AG09309 (cell line): ENCODE measurements around the gene MTRR.
A peak's percentile ranks its signal among the peaks of the same experiment; 100 is the strongest.

Source experiments
- DNase-seq: peaks from one replicate; pipeline ENCODE4 v3.0.0-alpha.2; 2010; ENCODE audit warnings: low read depth
- H3K4me3 ChIP-seq: 2 replicates; pipeline ENCODE4 v1.5.1; 2011; ENCODE audit warnings: mild to moderate bottlenecking, low read depth, low read length, moderate library complexity; ENCODE audit not compliant: control insufficient read depth
- CTCF ChIP-seq: IDR thresholded peaks from 2 replicates; pipeline ENCODE4 v1.5.1; 2011; ENCODE audit warnings: mild to moderate bottlenecking, low read depth, low read length, inconsistent platforms; ENCODE audit not compliant: insufficient read depth, control insufficient read depth; ENCODE audit errors: missing control alignments

The MTRR gene

DNA sequence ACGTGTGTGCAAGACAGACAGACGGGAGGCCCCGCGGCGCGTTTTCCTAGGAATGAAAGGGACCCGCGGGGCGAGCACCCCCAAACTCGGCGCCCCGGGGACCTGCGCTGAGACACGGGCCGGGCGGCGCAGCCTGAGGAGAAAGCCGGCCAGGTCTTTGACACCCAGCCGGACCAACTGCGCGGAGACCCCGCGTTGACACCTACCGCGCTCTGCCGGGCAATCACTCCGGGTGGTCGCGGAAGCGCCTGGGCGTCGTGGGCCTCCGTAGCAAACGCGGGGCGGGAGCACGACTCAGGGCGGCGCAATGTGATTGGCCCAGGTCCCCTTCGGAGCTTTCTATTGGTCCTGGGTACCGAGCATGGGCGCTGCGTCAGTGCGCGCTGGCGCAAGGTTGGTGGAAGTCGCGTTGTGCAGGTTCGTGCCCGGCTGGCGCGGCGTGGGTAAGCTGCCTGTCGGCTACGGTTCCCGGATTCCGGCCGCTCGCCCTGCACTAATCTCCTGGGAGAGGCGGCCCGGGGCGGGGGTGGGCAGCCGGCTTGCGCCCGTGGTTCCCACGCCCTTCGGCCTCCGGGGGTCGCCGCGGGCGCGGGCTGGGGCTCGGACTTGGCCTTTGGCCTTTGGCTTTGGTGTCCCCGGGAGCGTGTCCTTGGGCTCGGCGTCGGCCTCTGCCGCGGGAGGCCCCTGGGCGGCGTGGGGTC, at the start of gene MTRR, which contains the start of gene FASTKD3:
Gene MTRR, plus strand, starts transcription at position 376 of the 701 bp plus-strand sequence. CDS start 1,647 bp downstream, outside the sequence.
Gene FASTKD3, minus strand, starts transcription at position 259 of the 701 bp plus-strand sequence. CDS start 948 bp downstream, outside the sequence.
- no peak for TF ChIP-seq CTCF
- peak; percentile 64 for DNase-seq

DNA sequence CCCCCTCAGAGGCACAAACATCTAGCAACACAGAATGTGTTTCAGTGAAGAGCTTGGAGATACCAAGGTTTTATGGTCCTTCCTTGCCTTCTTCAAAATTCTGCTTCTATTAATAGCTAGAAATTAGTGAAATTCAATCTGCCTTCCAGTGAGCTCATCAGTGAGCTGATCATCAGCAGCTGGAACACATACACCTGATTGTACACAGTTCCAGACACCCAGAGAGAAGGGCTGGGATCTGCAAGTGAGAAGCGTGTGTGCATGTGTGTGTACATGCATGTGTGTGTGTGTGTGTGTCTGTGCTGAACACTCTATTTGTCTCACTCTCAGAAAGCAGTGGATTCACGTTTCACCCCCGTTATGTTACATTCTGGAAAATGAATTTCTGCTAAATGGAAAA, 46.5 kb upstream of the MTRR start:
- TF ChIP-seq CTCF: no peak
- DNase-seq: no peak
- H3K4me3 ChIP-seq: no peak overlapping the region

More for the DNA sequence above, at the start of gene MTRR, which contains the start of gene FASTKD3:
- peak within 1 kb of the TSS; percentile 86 for H3K4me3 ChIP-seq

GRCh38 chr5:7823594-7823993, 45.4 kb upstream of the MTRR start:
- no peak overlapping the region for H3K4me3 ChIP-seq
- no peak for TF ChIP-seq CTCF
- DNase-seq: no peak

GRCh38 chr5:7824995-7825394, 44.0 kb upstream of the MTRR start:
- no peak for DNase-seq
- no peak overlapping the region for H3K4me3 ChIP-seq
- no peak for TF ChIP-seq CTCF

DNA sequence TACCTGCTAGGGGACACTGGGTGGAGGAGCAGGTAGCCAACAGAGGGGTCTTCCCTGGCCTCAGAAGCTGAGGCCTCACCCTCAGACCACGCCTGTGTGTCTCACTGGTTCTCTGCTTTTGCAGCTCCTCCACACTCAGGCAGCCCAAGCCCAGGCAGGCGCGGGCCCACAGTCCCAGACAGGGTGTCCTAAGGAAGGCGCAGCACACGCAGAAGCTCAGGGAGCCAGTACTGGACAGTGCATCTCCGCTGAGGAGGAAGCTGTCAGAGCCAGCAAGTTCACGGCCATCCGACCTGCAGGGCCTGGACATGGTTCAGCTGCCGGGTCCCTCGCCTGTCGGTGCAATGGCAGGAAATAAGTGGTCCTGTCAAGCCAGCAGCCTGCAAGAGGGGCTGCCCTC, 43.3 kb upstream of the MTRR start:
- DNase-seq: no peak
- TF ChIP-seq CTCF: no peak
- H3K4me3 ChIP-seq: no peak overlapping the region

GRCh38 chr5:7827610-7828009, 41.3 kb upstream of the MTRR start:
- peak; percentile 41 for TF ChIP-seq CTCF
- H3K4me3 ChIP-seq: no peak overlapping the region
- peak; percentile 8 for DNase-seq
